ENCODE measurements around the gene ZBED2. TPM values are rescaled to one million over a fixed set of nuclear protein-coding genes. Genes with fewer than 3 reads are reported as not detected.

Gene ZBED2
- total RNA-seq, 4 donors from 2014 or later: 4.2 to 9.4 (median 6.2) TPM

- peaks cover 8 to 50% (median 11%) of the 10 kb centered on the region in 3 donors for H3K4me1 ChIP-seq
- intact Hi-C loops (cut with DNase I): no loop called here
- no peaks in the 10 kb centered on the region for H3K9me3 ChIP-seq
- 57 to 62% methylated on average over 5 of the region's 5 CpGs for WGBS, 2 donors
- H3K36me3 ChIP-seq: no peaks in the 10 kb centered on the region
- peak overlapping the region in 2 of 4 donors; percentile 44 to 50 for H3K27ac ChIP-seq
- H3K27me3 ChIP-seq: no peaks in the 10 kb centered on the region
- peak overlapping the region in 3 of 4 donors; percentile 12 to 32 (median 30) for H3K4me3 ChIP-seq
- no peak for DNase-seq
- TF ChIP-seq CTCF (IDR thresholded peaks at IDR 0.05): no peak
- TF ChIP-seq POLR2A (IDR thresholded peaks at IDR 0.05): no peak
Observed at GRCh38 chr3:111592936-111593335, 2.2 kb downstream of the ZBED2 start.

GRCh38 chr3:111592143-111592542 is 3.0 kb downstream of the ZBED2 start:
- Histone ChIP-seq H3K4me3 (peak overlapping the region in 1 of 4 donors; percentile 30), H3K4me1 (peaks cover 8 to 50% (median 11%) of the 10 kb centered on the region in 3 donors), H3K27me3 (peaks cover 0 to 6% (median 0%) of the 10 kb centered on the region in 4 donors), H3K36me3 (no peaks in the 10 kb centered on the region), H3K9me3 (no peaks in the 10 kb centered on the region), H3K27ac (no peak overlapping the region)
- TF ChIP-seq POLR2A (IDR thresholded peaks at IDR 0.05): no peak
- TF ChIP-seq CTCF (IDR thresholded peaks at IDR 0.05): no peak
- no peak for DNase-seq
- intact Hi-C loops (cut with DNase I): no loop called here

- no peak overlapping the region for H3K4me3 ChIP-seq
- no peaks in the 10 kb centered on the region for H3K9me3 ChIP-seq
- no peak overlapping the region for H3K27ac ChIP-seq
- TF ChIP-seq CTCF (IDR thresholded peaks at IDR 0.05): no peak
- TF ChIP-seq POLR2A (IDR thresholded peaks at IDR 0.05): no peak
- no peak for DNase-seq
- peaks cover 0 to 11% (median 0%) of the 10 kb centered on the region in 4 donors for H3K27me3 ChIP-seq
- intact Hi-C loops (cut with DNase I): no loop called here
- WGBS, 2 donors: 79 to 89% methylated on average over 3 of the region's 3 CpGs
- peaks cover 8 to 52% (median 11%) of the 10 kb centered on the region in 3 donors for H3K4me1 ChIP-seq
- no peaks in the 10 kb centered on the region for H3K36me3 ChIP-seq
Observed at GRCh38 chr3:111591555-111591954, 3.6 kb downstream of the ZBED2 start.

GRCh38 chr3:111590143-111590491 is 5.0 kb downstream of the ZBED2 start:
- DNase-seq: no peak

More at GRCh38 chr3:111590143-111590491, 5.0 kb downstream of the ZBED2 start:
- no peaks in the 10 kb centered on the region for H3K9me3 ChIP-seq
- no peak overlapping the region for H3K4me3 ChIP-seq
- peaks cover 7 to 54% (median 11%) of the 10 kb centered on the region in 3 donors for H3K4me1 ChIP-seq
- WGBS, 2 donors: 69 to 86% methylated on average over 1 of the region's 1 CpG
- no peak for TF ChIP-seq POLR2A (IDR thresholded peaks at IDR 0.05)
- TF ChIP-seq CTCF (IDR thresholded peaks at IDR 0.05): no peak
- H3K27me3 ChIP-seq: peaks cover 0 to 11% (median 0%) of the 10 kb centered on the region in 4 donors
- H3K36me3 ChIP-seq: no peaks in the 10 kb centered on the region
- intact Hi-C loops (cut with DNase I): no loop called here
- H3K27ac ChIP-seq: no peak overlapping the region
